GM23248 (cell line): Measurements from ENCODE around the gene AHRR. TPM values are rescaled to one million over a fixed set of nuclear protein-coding genes. Genes with fewer than 3 reads are reported as not detected.

ENCODE experiments used
- DNase-seq: peaks from one replicate; pipeline ENCODE4 v3.0.0-alpha.2; 2015
- H2AFZ ChIP-seq: fragments of 200-600 bp; sonication (generic); 2 replicates; pipeline ENCODE4 v1.6.1; 2016; ENCODE audit warnings: antibody characterized with exemption
- H3F3A ChIP-seq: fragments of 200-600 bp; sonication (generic); 2 replicates; pipeline ENCODE4 v1.6.1; 2016; ENCODE audit warnings: mild to moderate bottlenecking, antibody characterized with exemption, mixed run types; ENCODE audit not compliant: insufficient read depth
- H3K27ac ChIP-seq: fragments of 200-600 bp; sonication (generic); 2 replicates; pipeline ENCODE4 v1.5.1; 2016; ENCODE audit warnings: mild to moderate bottlenecking
- H3K27me3 ChIP-seq: fragments of 200-600 bp; sonication (generic); replicated peaks from 2 replicates; pipeline ENCODE4 v1.6.1; 2016; ENCODE audit warnings: mild to moderate bottlenecking; ENCODE audit not compliant: insufficient read depth
- H3K36me3 ChIP-seq: fragments of 200-600 bp; sonication (generic); 2 replicates; pipeline ENCODE4 v1.6.1; 2016; ENCODE audit warnings: low read depth, mild to moderate bottlenecking
- H3K4me1 ChIP-seq: fragments of 200-600 bp; sonication (generic); 2 replicates; pipeline ENCODE4 v1.6.1; 2016; ENCODE audit warnings: mild to moderate bottlenecking; ENCODE audit not compliant: insufficient read depth
- H3K4me2 ChIP-seq: fragments of 200-600 bp; sonication (generic); one replicate; pipeline ENCODE4 v1.6.1; 2016; ENCODE audit warnings: mild to moderate bottlenecking; ENCODE audit not compliant: unreplicated experiment
- H3K4me3 ChIP-seq: fragments of 200-600 bp; sonication (generic); 2 replicates; pipeline ENCODE4 v1.5.1; 2016; ENCODE audit warnings: mild to moderate bottlenecking
- H3K79me2 ChIP-seq: fragments of 200-600 bp; sonication (generic); 2 replicates; pipeline ENCODE4 v1.6.1; 2016; ENCODE audit warnings: mild to moderate bottlenecking; ENCODE audit not compliant: insufficient read depth
- H3K9ac ChIP-seq: fragments of 200-600 bp; sonication (generic); 2 replicates; pipeline ENCODE4 v1.6.1; 2016; ENCODE audit warnings: mild to moderate bottlenecking
- H3K9me2 ChIP-seq: fragments of 200-600 bp; sonication (generic); 2 replicates; pipeline ENCODE4 v1.6.1; 2016; ENCODE audit warnings: mixed run types, mild to moderate bottlenecking, moderate library complexity; ENCODE audit not compliant: insufficient read depth
- H3K9me3 ChIP-seq: fragments of 200-600 bp; sonication (generic); one replicate; pipeline ENCODE4 v1.6.1; 2017; ENCODE audit warnings: low read depth
- H4K20me1 ChIP-seq: fragments of 200-600 bp; sonication (generic); 2 replicates; pipeline ENCODE4 v1.6.0; 2016; ENCODE audit not compliant: insufficient read depth
- EZH2 ChIP-seq: fragments of 200-600 bp; sonication (generic); IDR thresholded peaks from 2 replicates; pipeline ENCODE4 v1.6.1; 2018; ENCODE audit warnings: antibody characterized with exemption, mild to moderate bottlenecking; ENCODE audit not compliant: insufficient read depth, poor library complexity, severe bottlenecking
- EZH2phosphoT487 ChIP-seq: fragments of 200-600 bp; sonication (generic); IDR thresholded peaks from 2 replicates; pipeline ENCODE4 v1.6.1; 2018; ENCODE audit warnings: antibody characterized with exemption, moderate library complexity, mild to moderate bottlenecking, low read depth; ENCODE audit not compliant: insufficient read depth
- WGBS, 2 experiments: methylation state at CpG; one replicate each; pipeline ENCODE4 v1.1.6; 2015 to 2017; ENCODE audit warnings: low lambda C conversion rate in 2 of 2, low coverage in 1 of 2; ENCODE audit errors: missing lambda C conversion rate in 2 of 2; 5-methylcytosine and 5-hydroxymethylcytosine counted together
- in situ Hi-C: fragments of 300-500 bp; cut with MboI; formaldehyde crosslinking; loops from 2 replicates; pipeline ENCODE4 v1.15.0; 2020
- polyA plus RNA-seq: library from polyadenylated mRNA; unstranded; fragments of >200 nt; fragmentation: Nextera tagmentation; extraction: Ambion mirVana; gene quantifications from 2 replicates; pipeline ENCODE4 v1.2.1, GENCODE V29; 2016
- total RNA-seq: library from RNA; depleted of rRNA; stranded (reverse); fragments of >200 nt; shearing (Covaris generic); gene quantifications from 2 replicates; pipeline ENCODE4 v1.2.3, GENCODE V29; 2014

Gene AHRR
- total and polyA plus RNA-seq, 2 experiments from 2014 or later = 13.2 to 33.7 TPM

DNA sequence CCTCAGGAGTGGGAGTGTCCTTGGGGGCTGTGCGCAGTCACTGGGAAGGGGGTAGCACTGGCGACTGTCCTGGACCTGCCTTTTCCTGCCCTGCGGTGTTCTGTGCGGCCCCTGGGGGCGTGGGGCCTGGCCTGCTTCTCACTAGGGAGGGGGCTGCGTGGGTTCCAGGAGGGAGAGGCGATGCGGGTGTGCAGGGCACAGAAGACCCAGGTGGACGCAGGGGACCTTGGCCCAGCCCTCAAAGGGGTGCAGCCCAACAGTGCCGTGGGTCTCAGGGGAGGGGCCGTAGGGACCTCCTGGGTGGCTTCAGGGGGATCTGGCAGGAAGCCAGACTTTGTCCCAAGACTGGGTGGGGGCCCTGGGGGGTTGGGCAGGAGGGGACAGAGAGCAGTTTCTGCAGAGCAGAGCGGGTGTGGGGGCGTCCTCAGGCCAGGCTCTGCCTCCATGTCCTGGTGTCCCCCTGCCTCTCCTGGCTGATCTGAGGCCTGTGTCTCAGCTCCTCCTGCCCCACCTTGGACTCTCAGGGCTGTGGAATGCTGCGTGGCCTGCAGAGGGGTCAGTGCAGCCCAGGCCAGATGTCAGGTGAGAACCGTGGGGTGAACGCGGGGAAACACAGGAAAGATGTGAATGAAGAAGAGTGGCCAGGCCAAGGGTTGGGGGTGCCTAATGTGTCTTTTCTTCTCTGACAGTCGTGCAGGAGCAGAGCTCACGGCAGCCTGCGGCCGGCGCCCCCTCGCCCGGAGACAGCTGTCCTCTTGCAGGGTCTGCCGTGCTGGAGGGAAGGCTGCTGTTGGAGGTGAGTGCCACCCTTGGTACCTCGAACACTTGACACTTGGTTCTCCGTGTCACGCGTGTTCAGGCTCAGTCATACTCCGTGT, 54.6 kb downstream of the AHRR start:
- peaks cover 52% of the 10 kb centered on the region for H3K4me1 ChIP-seq
- H3K9ac ChIP-seq = no peak overlapping the region
- no peaks in the 10 kb centered on the region; the same call in 1 of the 2 replicates for H3K36me3 ChIP-seq
- no peaks in the 10 kb centered on the region for H4K20me1 ChIP-seq
- TF ChIP-seq EZH2phosphoT487 (no peak), EZH2 (no peak)
- H3K27ac ChIP-seq = no peak overlapping the region
- H2AFZ ChIP-seq = no peak overlapping the region
- H3K79me2 ChIP-seq = peaks cover 20% of the 10 kb centered on the region
- in situ Hi-C loops = no loop called here
- DNase-seq = no peak
- no peaks in the 10 kb centered on the region for H3K9me2 ChIP-seq
- peaks cover 51% of the 10 kb centered on the region for H3F3A ChIP-seq
- H3K27me3 ChIP-seq = no peaks in the 10 kb centered on the region
- no peak overlapping the region for H3K4me3 ChIP-seq
- H3K9me3 ChIP-seq = no peaks in the 10 kb centered on the region
- WGBS, 2 experiments = 93 to 95% methylated on average over 25 to 27 of the region's 30 CpGs
- H3K4me2 ChIP-seq = no peak overlapping the region

DNA sequence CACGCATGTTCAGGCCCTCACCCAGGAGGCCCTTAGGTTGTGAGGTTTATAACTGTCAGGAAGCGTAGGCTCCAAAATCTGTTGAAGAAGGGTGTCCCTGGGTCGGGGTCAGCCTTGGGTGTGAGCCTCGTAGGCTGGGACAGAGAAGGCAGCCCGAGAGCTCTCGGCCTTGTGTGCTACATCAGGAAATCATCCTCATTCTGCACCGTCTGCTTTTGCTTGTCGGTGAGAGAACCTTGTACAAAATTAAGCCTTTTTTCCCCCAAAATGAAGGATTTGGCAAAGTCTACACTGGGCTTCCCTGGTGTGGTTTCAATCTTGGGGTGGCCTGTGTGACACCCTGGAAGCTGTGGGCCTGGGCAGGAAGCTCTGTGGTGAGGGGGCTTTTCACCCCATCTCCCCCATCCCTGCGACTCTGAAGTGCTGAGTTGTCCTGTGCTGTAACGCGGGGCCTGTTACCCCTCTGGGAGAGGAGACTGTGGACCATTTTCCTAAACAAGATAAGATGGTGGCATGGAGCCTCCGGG, 55.3 kb downstream of the AHRR start:
- in situ Hi-C loops = no loop called here
- H3K27me3 ChIP-seq = no peaks in the 10 kb centered on the region
- H3K4me1 ChIP-seq = peaks cover 50% of the 10 kb centered on the region
- no peak overlapping the region for H3K4me2 ChIP-seq
- H3K9me3 ChIP-seq = no peaks in the 10 kb centered on the region
- 95 to 96% methylated on average over 12 of the region's 12 CpGs for WGBS, 2 experiments
- peaks cover 23% of the 10 kb centered on the region for H3K79me2 ChIP-seq
- no peak overlapping the region for H3K4me3 ChIP-seq
- no peak overlapping the region for H2AFZ ChIP-seq
- H3K9ac ChIP-seq = no peak overlapping the region
- peaks cover 3% of the 10 kb centered on the region; the same call in 1 of the 2 replicates for H3K36me3 ChIP-seq
- no peak for DNase-seq
- H4K20me1 ChIP-seq = no peaks in the 10 kb centered on the region
- H3K9me2 ChIP-seq = no peaks in the 10 kb centered on the region
- no peak overlapping the region for H3K27ac ChIP-seq
- peaks cover 51% of the 10 kb centered on the region for H3F3A ChIP-seq
- no peak for TF ChIP-seq EZH2
- no peak for TF ChIP-seq EZH2phosphoT487

DNA sequence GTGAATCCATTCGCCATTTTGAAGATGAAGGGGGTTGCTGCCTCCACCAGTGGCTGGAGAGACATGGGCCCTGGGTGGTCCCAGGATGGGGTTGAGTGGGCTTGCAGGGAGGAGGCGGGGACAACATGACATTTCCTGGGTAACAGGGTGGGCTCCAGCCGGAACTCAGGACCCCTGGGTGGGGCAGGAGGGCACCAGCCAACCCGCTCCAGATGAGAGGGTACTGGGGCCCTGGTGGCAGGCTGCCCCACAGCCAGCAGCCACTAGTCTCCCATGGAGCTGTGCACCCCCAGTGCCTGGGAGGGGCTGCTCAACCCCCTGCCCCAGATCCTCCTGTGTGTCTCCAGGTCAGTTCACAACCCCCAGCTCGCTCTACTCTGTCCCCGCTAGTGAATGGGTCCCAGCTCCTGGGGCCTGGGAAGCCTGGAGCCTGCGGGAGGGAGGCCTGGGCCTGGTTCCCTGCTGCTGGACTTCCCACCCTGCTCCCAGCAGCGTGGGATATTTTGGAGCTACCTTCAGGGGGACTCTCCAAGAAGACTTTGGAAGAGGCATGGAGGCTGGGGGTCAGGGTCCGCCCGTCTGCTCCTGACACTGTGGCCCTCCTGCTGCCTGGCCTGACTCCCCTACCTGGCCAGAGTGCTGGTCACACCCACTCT, 55.9 kb downstream of the AHRR start:
- H2AFZ ChIP-seq = no peak overlapping the region
- H3K4me3 ChIP-seq = no peak overlapping the region
- H3K9me2 ChIP-seq = no peaks in the 10 kb centered on the region
- peaks cover 51% of the 10 kb centered on the region for H3F3A ChIP-seq
- H3K9ac ChIP-seq = peak overlapping the region; percentile 63; the same call in 1 of the 2 replicates
- H4K20me1 ChIP-seq = no peaks in the 10 kb centered on the region
- no peak for DNase-seq
- no peaks in the 10 kb centered on the region for H3K9me3 ChIP-seq
- peaks cover 29% of the 10 kb centered on the region for H3K79me2 ChIP-seq
- H3K36me3 ChIP-seq = peaks cover 8% of the 10 kb centered on the region; the same call in 1 of the 2 replicates
- 92 to 94% methylated on average over 9 to 10 of the region's 10 CpGs for WGBS, 2 experiments
- TF ChIP-seq EZH2 = no peak
- no peak for TF ChIP-seq EZH2phosphoT487
- H3K4me1 ChIP-seq = peaks cover 45% of the 10 kb centered on the region
- peak overlapping the region; percentile 81 for H3K27ac ChIP-seq
- H3K27me3 ChIP-seq = no peaks in the 10 kb centered on the region
- no peak overlapping the region for H3K4me2 ChIP-seq
- in situ Hi-C loops = no loop called here

DNA sequence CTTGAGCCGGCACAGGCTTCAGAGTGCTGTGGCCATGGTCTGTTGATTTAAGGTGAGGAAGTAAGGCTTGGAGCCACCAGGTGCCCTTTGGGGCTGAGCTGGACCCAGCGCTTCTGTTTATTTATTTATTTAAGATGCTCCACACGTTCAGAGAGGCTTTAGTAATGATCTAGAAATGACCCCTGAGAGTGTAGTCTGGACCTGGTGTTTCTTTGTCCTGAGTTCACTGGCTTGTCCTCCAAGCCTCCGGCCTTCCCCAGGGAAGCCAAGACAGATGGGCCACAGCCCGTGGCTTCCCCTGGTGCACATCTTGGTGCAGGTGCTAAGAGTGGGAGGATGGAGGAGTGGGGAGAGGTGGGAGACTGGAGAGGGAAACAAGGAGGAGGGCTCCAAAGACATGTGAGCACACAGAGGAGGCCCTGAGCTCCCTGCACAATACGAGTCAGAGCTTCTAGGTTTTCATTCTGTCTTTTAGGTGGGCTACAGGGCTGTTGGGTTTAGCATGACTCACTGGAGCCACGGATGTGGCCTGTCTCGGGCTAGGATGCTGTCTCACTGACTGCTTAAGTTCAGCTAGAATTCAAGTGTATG, 56.9 kb downstream of the AHRR start:
- peak overlapping the region; percentile 63 for H3K9ac ChIP-seq
- H3K4me1 ChIP-seq = peaks cover 42% of the 10 kb centered on the region
- H2AFZ ChIP-seq = no peak overlapping the region
- peaks cover 8% of the 10 kb centered on the region; the same call in 1 of the 2 replicates for H3K36me3 ChIP-seq
- TF ChIP-seq EZH2 (no peak), EZH2phosphoT487 (no peak)
- H3K4me3 ChIP-seq = no peak overlapping the region
- 50 to 55% methylated on average over 8 of the region's 8 CpGs for WGBS, 2 experiments
- H3K4me2 ChIP-seq = no peak overlapping the region
- H3K27ac ChIP-seq = peak overlapping the region; percentile 81
- DNase-seq = peak; percentile 75
- no peaks in the 10 kb centered on the region for H4K20me1 ChIP-seq
- in situ Hi-C loops = no loop called here
- no peaks in the 10 kb centered on the region for H3K9me2 ChIP-seq
- no peaks in the 10 kb centered on the region for H3K27me3 ChIP-seq
- H3K79me2 ChIP-seq = peaks cover 38% of the 10 kb centered on the region
- peaks cover 43% of the 10 kb centered on the region for H3F3A ChIP-seq
- no peaks in the 10 kb centered on the region for H3K9me3 ChIP-seq
